ENCODE data around the gene ZPBP2.

Gene ZPBP2

GRCh38 chr17:39867880-39868553 is at the start of gene ZPBP2:
Gene ZPBP2 (plus strand): TSS chr17:39868202. CDS start chr17:39868355, 153 bp downstream.
- Histone ChIP-seq H3K4me3 (ENCODE audit: insufficient read length, low read depth) (no peak within 1 kb of the TSS), H3K9ac (ENCODE audit: insufficient read length, low read depth) (no peak within 1 kb of the TSS), H3K36me3 (ENCODE audit: insufficient read depth, insufficient read length, low read length) (no peaks in the 10 kb centered on the region), H3K9me3 (ENCODE audit: insufficient read depth, low read length) (peaks cover 14% of the 10 kb centered on the region), H3K27me3 (ENCODE audit: insufficient read depth, insufficient read length) (peaks cover 51% of the 10 kb centered on the region), H3K4me1 (ENCODE audit: insufficient read depth, insufficient read length) (no peaks in the 10 kb centered on the region)
- DNase-seq (ENCODE audit: low read depth, low spot score): no peak
- TF ChIP-seq SUZ12 (IDR thresholded peaks at IDR 0.05; ENCODE audit: extremely low read depth, insufficient read depth, insufficient read length) (no peak), ZNF274 (IDR thresholded peaks at IDR 0.05; ENCODE audit: low read depth, low read length) (no peak), YY1 (IDR thresholded peaks at IDR 0.05; ENCODE audit: insufficient read depth, insufficient read length) (no peak)

DNA sequence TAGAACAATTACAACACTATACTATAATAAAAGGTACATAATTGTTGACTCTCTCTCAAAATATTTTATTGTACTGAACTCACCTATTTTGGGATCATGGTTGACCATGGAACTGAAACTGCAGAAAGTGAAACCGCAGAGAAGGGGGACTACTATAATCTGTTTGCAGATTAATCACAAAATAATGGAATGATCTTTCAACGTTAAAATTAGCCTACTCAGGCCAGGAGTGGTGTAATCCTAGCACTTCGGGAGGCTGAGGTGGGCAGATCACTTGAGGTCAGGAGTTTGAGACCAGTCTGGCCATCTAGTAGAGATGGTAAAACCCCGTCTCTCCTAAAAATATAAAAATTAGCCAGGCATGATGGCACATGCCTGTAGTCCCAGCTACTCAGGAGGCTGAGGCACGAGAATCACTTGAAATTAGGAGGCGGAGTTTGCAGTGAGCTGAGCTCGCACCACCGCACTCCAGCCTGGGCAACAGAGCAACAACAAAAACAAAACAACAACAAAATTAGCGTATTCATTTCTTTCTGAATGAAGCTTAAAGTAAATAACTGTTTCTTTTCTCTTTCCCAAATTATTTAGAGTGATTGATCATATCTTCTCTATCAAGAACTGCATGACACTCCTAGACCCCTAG is 49.5 kb upstream of the ZPBP2 start:
- Histone ChIP-seq H3K4me1 (ENCODE audit: insufficient read depth, insufficient read length) (no peaks in the 10 kb centered on the region), H3K4me3 (ENCODE audit: insufficient read length, low read depth) (no peak overlapping the region), H3K36me3 (ENCODE audit: insufficient read depth, insufficient read length, low read length) (no peaks in the 10 kb centered on the region)

DNA sequence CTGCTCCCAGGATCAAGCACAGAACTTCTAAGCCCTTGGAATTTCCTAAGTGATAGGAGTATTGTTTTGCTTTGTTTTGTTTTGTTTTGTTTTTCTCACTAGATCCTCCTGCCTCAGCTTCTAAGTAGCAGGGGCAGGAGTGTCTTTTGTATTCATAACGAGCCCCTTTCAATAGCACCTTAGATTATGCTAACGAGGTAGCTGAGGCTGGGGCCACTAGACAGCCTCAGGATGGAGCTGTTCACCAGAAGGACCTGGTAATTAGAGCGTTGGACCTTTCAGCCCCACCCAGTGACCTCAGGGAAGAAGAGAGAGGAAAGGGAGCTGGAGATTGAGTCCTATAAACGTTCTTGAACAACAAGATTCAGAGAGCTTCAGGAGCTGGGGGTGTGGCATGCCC is 47.5 kb upstream of the ZPBP2 start:
- H3K27me3 ChIP-seq (ENCODE audit: insufficient read depth, insufficient read length): no peaks in the 10 kb centered on the region
- no peak overlapping the region for H3K9ac ChIP-seq (ENCODE audit: insufficient read length, low read depth)
- TF ChIP-seq ZNF274 (IDR thresholded peaks at IDR 0.05; ENCODE audit: low read depth, low read length) (no peak), YY1 (IDR thresholded peaks at IDR 0.05; ENCODE audit: insufficient read depth, insufficient read length) (no peak), SUZ12 (IDR thresholded peaks at IDR 0.05; ENCODE audit: extremely low read depth, insufficient read depth, insufficient read length) (no peak)
- no peaks in the 10 kb centered on the region for H3K4me1 ChIP-seq (ENCODE audit: insufficient read depth, insufficient read length)
- no peaks in the 10 kb centered on the region for H3K36me3 ChIP-seq (ENCODE audit: insufficient read depth, insufficient read length, low read length)
- peaks cover 38% of the 10 kb centered on the region for H3K9me3 ChIP-seq (ENCODE audit: insufficient read depth, low read length)
- H3K4me3 ChIP-seq (ENCODE audit: insufficient read length, low read depth): no peak overlapping the region
- DNase-seq (ENCODE audit: low read depth, low spot score): no peak

More for the DNA sequence above, 49.5 kb upstream of the ZPBP2 start:
- no peak for TF ChIP-seq SUZ12 (IDR thresholded peaks at IDR 0.05; ENCODE audit: extremely low read depth, insufficient read depth, insufficient read length)
- TF ChIP-seq YY1 (IDR thresholded peaks at IDR 0.05; ENCODE audit: insufficient read depth, insufficient read length): no peak
- no peak for TF ChIP-seq ZNF274 (IDR thresholded peaks at IDR 0.05; ENCODE audit: low read depth, low read length)
- DNase-seq (ENCODE audit: low read depth, low spot score): no peak
- H3K9ac ChIP-seq (ENCODE audit: insufficient read length, low read depth): no peak overlapping the region
- no peaks in the 10 kb centered on the region for H3K27me3 ChIP-seq (ENCODE audit: insufficient read depth, insufficient read length)
- H3K9me3 ChIP-seq (ENCODE audit: insufficient read depth, low read length): peaks cover 18% of the 10 kb centered on the region

- H3K27me3 ChIP-seq (ENCODE audit: insufficient read depth, insufficient read length): no peaks in the 10 kb centered on the region
- no peak overlapping the region for H3K4me3 ChIP-seq (ENCODE audit: insufficient read length, low read depth)
- TF ChIP-seq SUZ12 (IDR thresholded peaks at IDR 0.05; ENCODE audit: extremely low read depth, insufficient read depth, insufficient read length): no peak
- TF ChIP-seq ZNF274 (IDR thresholded peaks at IDR 0.05; ENCODE audit: low read depth, low read length): no peak
- no peak for TF ChIP-seq YY1 (IDR thresholded peaks at IDR 0.05; ENCODE audit: insufficient read depth, insufficient read length)
- no peak overlapping the region for H3K9ac ChIP-seq (ENCODE audit: insufficient read length, low read depth)
- DNase-seq (ENCODE audit: low read depth, low spot score): no peak
- H3K36me3 ChIP-seq (ENCODE audit: insufficient read depth, insufficient read length, low read length): no peaks in the 10 kb centered on the region
- peaks cover 43% of the 10 kb centered on the region for H3K9me3 ChIP-seq (ENCODE audit: insufficient read depth, low read length)
- no peaks in the 10 kb centered on the region for H3K4me1 ChIP-seq (ENCODE audit: insufficient read depth, insufficient read length)
Measured at GRCh38 chr17:39820987-39821386, 47.0 kb upstream of the ZPBP2 start.

GRCh38 chr17:39822051-39822451 is 46.0 kb upstream of the ZPBP2 start:
- no peaks in the 10 kb centered on the region for H3K36me3 ChIP-seq (ENCODE audit: insufficient read depth, insufficient read length, low read length)
- TF ChIP-seq ZNF274 (IDR thresholded peaks at IDR 0.05; ENCODE audit: low read depth, low read length) (no peak), YY1 (IDR thresholded peaks at IDR 0.05; ENCODE audit: insufficient read depth, insufficient read length) (no peak), SUZ12 (IDR thresholded peaks at IDR 0.05; ENCODE audit: extremely low read depth, insufficient read depth, insufficient read length) (no peak)
- H3K9ac ChIP-seq (ENCODE audit: insufficient read length, low read depth): no peak overlapping the region
- no peaks in the 10 kb centered on the region for H3K4me1 ChIP-seq (ENCODE audit: insufficient read depth, insufficient read length)
- no peak overlapping the region for H3K4me3 ChIP-seq (ENCODE audit: insufficient read length, low read depth)
- H3K9me3 ChIP-seq (ENCODE audit: insufficient read depth, low read length): peaks cover 45% of the 10 kb centered on the region
- no peaks in the 10 kb centered on the region for H3K27me3 ChIP-seq (ENCODE audit: insufficient read depth, insufficient read length)
- DNase-seq (ENCODE audit: low read depth, low spot score): no peak

DNA sequence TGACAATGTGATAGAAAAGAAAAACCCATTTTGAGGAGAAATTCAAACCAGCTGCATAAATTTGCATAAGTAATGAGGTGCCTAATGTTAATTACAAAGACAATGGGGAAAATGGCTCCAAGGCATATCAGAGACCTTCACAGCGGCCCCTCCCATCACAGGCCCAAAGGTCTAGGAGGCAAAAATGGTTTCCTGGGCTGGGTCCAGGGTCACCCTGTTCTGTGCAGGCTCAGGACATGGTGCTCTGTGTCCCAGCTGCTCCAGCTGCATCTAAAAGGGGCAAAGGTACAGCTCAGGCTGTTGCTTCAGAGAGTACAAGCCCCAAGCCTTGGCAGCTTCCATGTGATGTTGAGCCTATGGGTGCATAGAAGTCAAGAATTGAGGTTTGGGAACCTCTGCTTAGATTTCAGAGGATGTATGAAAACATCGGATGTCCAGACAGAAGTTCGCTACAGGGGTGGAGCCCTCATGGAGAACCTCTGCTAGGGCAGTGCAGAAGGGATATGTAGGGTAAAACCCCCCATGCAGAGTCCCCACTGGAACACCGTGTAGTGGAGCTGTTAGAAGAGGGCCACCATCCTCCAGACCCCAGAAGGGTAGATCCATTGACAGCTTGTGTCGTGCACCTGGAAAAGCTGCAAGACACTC is 44.5 kb upstream of the ZPBP2 start:
- TF ChIP-seq YY1 (IDR thresholded peaks at IDR 0.05; ENCODE audit: insufficient read depth, insufficient read length): no peak
- no peak for TF ChIP-seq SUZ12 (IDR thresholded peaks at IDR 0.05; ENCODE audit: extremely low read depth, insufficient read depth, insufficient read length)
- no peak for TF ChIP-seq ZNF274 (IDR thresholded peaks at IDR 0.05; ENCODE audit: low read depth, low read length)
- H3K9ac ChIP-seq (ENCODE audit: insufficient read length, low read depth): no peak overlapping the region
- H3K9me3 ChIP-seq (ENCODE audit: insufficient read depth, low read length): peaks cover 45% of the 10 kb centered on the region
- no peaks in the 10 kb centered on the region for H3K36me3 ChIP-seq (ENCODE audit: insufficient read depth, insufficient read length, low read length)
- no peak for DNase-seq (ENCODE audit: low read depth, low spot score)
- no peaks in the 10 kb centered on the region for H3K4me1 ChIP-seq (ENCODE audit: insufficient read depth, insufficient read length)
- H3K4me3 ChIP-seq (ENCODE audit: insufficient read length, low read depth): no peak overlapping the region
- H3K27me3 ChIP-seq (ENCODE audit: insufficient read depth, insufficient read length): no peaks in the 10 kb centered on the region

DNA sequence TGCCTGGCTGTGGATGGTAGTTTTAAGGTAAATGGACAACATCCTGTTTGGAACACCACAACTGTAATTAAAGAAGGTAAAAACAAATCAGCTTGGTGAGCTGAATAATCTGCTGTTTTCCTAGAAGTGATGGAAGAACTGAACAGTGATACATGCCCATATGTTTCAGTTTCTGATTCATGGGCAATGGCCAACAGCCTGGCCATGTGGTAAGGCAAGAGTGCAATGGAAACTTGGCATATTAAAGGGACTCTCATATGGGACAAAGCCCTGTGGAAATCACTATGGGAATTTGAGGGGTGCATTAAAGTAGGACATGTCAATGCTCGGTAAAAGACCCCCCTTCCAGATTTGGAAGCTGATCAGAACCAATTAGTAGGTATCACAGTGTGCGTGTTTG is 41.7 kb upstream of the ZPBP2 start:
- no peaks in the 10 kb centered on the region for H3K27me3 ChIP-seq (ENCODE audit: insufficient read depth, insufficient read length)
- peaks cover 45% of the 10 kb centered on the region for H3K9me3 ChIP-seq (ENCODE audit: insufficient read depth, low read length)
- TF ChIP-seq SUZ12 (IDR thresholded peaks at IDR 0.05; ENCODE audit: extremely low read depth, insufficient read depth, insufficient read length) (no peak), YY1 (IDR thresholded peaks at IDR 0.05; ENCODE audit: insufficient read depth, insufficient read length) (no peak), ZNF274 (IDR thresholded peaks at IDR 0.05; ENCODE audit: low read depth, low read length) (no peak)
- no peaks in the 10 kb centered on the region for H3K36me3 ChIP-seq (ENCODE audit: insufficient read depth, insufficient read length, low read length)
- DNase-seq (ENCODE audit: low read depth, low spot score): no peak
- no peaks in the 10 kb centered on the region for H3K4me1 ChIP-seq (ENCODE audit: insufficient read depth, insufficient read length)
- H3K4me3 ChIP-seq (ENCODE audit: insufficient read length, low read depth): no peak overlapping the region
- H3K9ac ChIP-seq (ENCODE audit: insufficient read length, low read depth): no peak overlapping the region
